Neural crest cell (in vitro differentiated cells): ENCODE measurements around the gene TAPBPL. TPM values are rescaled to one million over a fixed set of nuclear protein-coding genes. Genes with fewer than 3 reads are reported as not detected.

Source experiments
- DNase-seq: peaks from one replicate; pipeline ENCODE4 v3.0.0; 2021; ENCODE audit warnings: low read depth, mixed read lengths, low spot score
- H3K27ac Mint-ChIP-seq: one replicate; pipeline ENCODE4 v1.8.0; 2021; ENCODE audit warnings: mild to moderate bottlenecking, mixed read lengths; ENCODE audit not compliant: unreplicated experiment
- H3K27me3 Mint-ChIP-seq: 2 replicates; pipeline ENCODE4 v1.8.0; 2021; ENCODE audit warnings: low read depth, mild to moderate bottlenecking, mixed read lengths
- H3K36me3 Mint-ChIP-seq: 2 replicates; pipeline ENCODE4 v1.8.0; 2021; ENCODE audit warnings: low read depth, mild to moderate bottlenecking, mixed read lengths
- H3K4me1 Mint-ChIP-seq: 2 replicates; pipeline ENCODE4 v1.8.0; 2021; ENCODE audit warnings: mixed read lengths
- H3K4me3 Mint-ChIP-seq: one replicate; pipeline ENCODE4 v1.8.0; 2021; ENCODE audit warnings: mild to moderate bottlenecking, mixed read lengths
- H3K9me3 Mint-ChIP-seq: 2 replicates; pipeline ENCODE4 v1.8.0; 2021; ENCODE audit warnings: mixed read lengths
- CTCF ChIP-seq: fragments of 200-600 bp; sonication (generic); conservative IDR thresholded peaks from 2 replicates; pipeline ENCODE4 v1.5.0; 2021; ENCODE audit warnings: antibody characterized with exemption, mild to moderate bottlenecking
- total RNA-seq: library from RNA; stranded (reverse); gene quantifications from 2 replicates; pipeline ENCODE4 v1.2.1, GENCODE V29; 2021

Gene TAPBPL
- total RNA-seq, 1 donor from 2014 or later: 1.2 TPM

GRCh38 chr12:6458281-6459003 is 6.6 kb downstream of the TAPBPL start:
- Mint-ChIP-seq H3K27me3 (no peaks in the 10 kb centered on the region), H3K4me1 (peaks cover 3% of the 10 kb centered on the region), H3K9me3 (no peaks in the 10 kb centered on the region), H3K4me3 (no peak overlapping the region), H3K36me3 (peaks cover 4% of the 10 kb centered on the region), H3K27ac (no peak overlapping the region)
- no peak for DNase-seq
- TF ChIP-seq CTCF: no peak

GRCh38 chr12:6459004-6459337 is 7.1 kb downstream of the TAPBPL start:
- no peaks in the 10 kb centered on the region for H3K9me3 Mint-ChIP-seq
- peaks cover 4% of the 10 kb centered on the region for H3K36me3 Mint-ChIP-seq
- no peaks in the 10 kb centered on the region for H3K27me3 Mint-ChIP-seq
- H3K27ac Mint-ChIP-seq: no peak overlapping the region
- DNase-seq: no peak
- peaks cover 3% of the 10 kb centered on the region for H3K4me1 Mint-ChIP-seq
- H3K4me3 Mint-ChIP-seq: no peak overlapping the region
- no peak for TF ChIP-seq CTCF

DNA sequence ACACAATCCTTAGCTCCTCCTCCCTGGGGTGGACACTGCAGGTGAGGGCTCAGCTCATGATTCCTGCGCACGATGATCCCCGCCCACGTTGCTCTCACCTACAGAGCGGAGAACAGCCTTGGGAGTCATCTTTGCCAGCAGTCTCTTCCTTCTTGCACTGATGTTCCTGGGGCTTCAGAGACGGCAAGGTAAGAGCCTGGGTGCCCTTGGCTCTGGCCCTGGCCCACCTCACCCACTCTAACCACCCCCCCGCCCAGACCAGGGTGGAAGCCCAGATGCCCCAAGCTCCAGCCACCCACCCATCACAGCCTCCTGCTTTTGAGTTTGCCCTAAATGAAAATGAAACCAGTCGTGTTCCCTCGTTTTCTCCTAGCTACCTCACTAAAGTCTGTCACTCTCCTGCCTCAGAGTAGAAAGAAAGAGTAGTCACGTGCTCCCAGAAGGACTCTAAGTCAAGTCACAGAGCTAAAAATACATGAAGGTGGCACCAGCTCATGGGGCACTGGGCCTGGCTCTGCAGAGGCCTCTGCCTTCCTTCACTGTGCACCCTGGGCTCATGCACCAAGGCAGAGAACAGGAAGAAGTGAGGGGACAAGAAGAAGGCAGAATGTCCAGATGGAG is 9.0 kb downstream of the TAPBPL start:
- H3K27me3 Mint-ChIP-seq: no peaks in the 10 kb centered on the region
- no peaks in the 10 kb centered on the region for H3K9me3 Mint-ChIP-seq
- no peak for TF ChIP-seq CTCF
- no peak overlapping the region for H3K27ac Mint-ChIP-seq
- DNase-seq: no peak
- peaks cover 3% of the 10 kb centered on the region for H3K4me1 Mint-ChIP-seq
- no peak overlapping the region for H3K4me3 Mint-ChIP-seq
- peaks cover 7% of the 10 kb centered on the region for H3K36me3 Mint-ChIP-seq

DNA sequence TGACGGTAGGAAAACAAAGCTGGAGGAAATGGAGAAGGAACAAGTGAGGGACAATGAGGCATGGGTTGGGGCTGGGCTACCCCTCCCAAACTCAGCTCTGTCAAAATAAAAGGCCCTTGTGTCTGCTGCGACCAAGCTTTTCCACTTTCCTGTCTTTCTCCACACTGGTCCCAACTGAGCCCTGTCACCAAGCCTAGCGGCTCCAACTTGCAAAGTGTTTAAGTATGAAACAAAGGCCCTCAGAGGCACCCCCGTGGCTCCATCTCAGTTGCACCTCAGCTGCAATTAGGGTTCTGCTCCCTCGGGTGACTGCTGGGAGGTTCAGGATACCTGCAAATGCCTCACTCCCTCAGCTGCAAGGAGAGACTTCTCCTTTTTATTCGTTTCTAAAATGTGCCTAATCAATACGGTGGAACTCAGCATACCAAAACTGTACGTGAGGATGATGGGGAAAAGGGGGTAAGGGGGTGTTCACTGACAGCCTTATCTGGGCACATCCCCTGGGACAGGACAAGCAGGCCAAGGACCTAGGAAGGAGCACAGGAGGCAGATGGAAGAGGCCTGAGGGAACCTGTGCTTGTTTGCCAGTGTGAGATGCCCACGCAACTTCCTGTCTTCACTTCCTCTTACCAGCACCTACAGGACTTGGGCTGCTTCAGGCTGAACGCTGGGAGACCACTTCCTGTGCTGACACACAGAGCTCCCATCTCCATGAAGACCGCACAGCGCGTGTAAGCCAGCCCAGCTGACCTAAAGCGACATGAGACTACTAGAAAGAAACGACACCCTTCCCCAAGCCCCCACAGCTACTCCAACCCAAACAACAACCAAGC is 9.8 kb downstream of the TAPBPL start:
- no peak for TF ChIP-seq CTCF
- DNase-seq: no peak
- H3K4me3 Mint-ChIP-seq: no peak overlapping the region
- H3K4me1 Mint-ChIP-seq: peaks cover 3% of the 10 kb centered on the region
- H3K36me3 Mint-ChIP-seq: peaks cover 7% of the 10 kb centered on the region
- H3K27ac Mint-ChIP-seq: no peak overlapping the region
- H3K9me3 Mint-ChIP-seq: no peaks in the 10 kb centered on the region
- no peaks in the 10 kb centered on the region for H3K27me3 Mint-ChIP-seq

DNA sequence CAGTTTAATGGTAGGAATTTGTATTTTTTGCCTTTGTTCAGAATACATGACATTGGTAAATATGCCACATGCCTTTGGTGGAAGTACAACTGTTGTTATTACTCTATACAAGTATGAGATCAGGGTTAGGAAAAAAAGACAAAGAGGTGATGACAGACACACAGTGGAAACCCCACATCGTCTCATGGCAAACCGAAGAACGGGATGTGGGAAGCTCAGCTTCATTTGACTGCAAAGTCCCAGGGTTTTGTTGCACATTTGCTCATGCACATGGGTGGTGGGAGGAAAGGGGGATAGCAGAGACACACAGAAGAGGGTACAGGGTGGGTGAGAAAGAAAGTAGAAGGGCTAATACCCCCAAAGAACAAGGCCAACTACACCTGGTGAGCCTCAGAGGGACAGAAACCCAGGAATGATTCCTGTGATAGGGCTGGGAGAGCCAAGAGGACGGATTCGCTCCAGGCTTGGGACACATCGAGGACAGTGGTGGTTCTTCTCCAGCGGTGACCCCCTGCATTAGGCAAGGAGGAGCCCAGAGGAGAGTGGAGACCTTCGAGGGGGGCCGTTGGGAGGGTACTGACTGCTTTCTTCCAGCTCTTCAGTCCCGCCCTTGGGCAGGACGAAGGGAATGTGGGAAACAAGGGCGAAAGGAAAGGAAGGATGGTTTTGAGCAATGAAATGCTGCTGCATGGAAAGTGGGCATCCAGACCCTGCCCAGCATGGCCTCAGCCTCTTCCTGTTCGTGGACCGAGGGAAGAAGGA is 10.6 kb downstream of the TAPBPL start:
- Mint-ChIP-seq H3K9me3 (no peaks in the 10 kb centered on the region), H3K36me3 (peaks cover 7% of the 10 kb centered on the region)

More for the DNA sequence above, 10.6 kb downstream of the TAPBPL start:
- DNase-seq: no peak
- TF ChIP-seq CTCF: no peak
- peaks cover 3% of the 10 kb centered on the region for H3K4me1 Mint-ChIP-seq
- no peaks in the 10 kb centered on the region for H3K27me3 Mint-ChIP-seq
- H3K27ac Mint-ChIP-seq: no peak overlapping the region
- no peak overlapping the region for H3K4me3 Mint-ChIP-seq
